Activated CD8-positive, alpha-beta memory T cell treated with anti-CD3 and anti-CD28 coated beads for 4 hours (primary cell): Measurements from ENCODE around the gene RAP1GDS1.
"Not testable (repeated sequence)": the region's sequence is repeated elsewhere in the genome, so short reads cannot be mapped to it uniquely, and the experiment has no call there.

ENCODE experiments used
- DNase-seq, 2 donors: peaks; one replicate each; pipeline ENCODE4 v3.0.0-alpha.2; 2020; ENCODE audit warnings: low read depth in 2 of 2

The RAP1GDS1 gene

GRCh38 chr4:98433691-98434090 lies 172.5 kb downstream of the RAP1GDS1 start:
- no peak for DNase-seq

DNA sequence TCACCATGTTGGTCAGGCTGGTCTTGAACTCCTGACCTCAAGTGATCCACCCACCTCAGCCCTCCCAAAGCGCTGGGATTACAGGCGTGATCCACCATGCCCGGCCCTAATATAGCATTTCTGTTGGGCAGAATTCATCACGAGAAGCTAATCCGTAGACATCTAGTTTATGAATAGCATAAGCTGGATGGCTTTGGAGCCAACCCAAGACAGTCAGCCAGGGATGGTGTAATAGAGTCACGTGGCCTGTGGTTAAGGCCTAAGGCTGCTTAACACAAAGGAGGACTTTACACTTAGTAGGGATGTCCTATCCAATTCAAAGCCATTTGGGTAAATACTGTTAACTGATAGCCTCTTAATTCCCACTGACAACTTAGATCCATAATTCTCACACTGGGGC lies 173.6 kb downstream of the RAP1GDS1 start:
- DNase-seq, result no peak

DNA sequence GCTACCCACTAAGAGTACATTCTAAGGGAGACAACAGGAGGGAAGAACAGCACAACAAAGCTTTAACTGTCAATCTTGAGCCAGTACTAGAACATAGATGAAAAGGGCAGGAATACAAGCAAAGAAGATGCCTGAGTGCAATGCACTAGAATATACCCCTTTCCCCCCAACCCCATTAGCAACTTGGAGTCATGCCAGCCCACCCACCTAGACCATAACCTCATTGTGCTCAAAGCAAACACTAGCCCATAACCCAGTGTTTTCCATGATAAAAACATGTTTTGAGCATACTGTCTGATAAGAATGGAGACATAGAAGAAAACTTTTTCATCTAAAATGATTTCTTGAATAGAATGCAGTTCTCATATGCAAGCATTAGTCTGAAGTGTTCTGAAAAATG lies 183.2 kb downstream of the RAP1GDS1 start:
- no peak for DNase-seq

DNA sequence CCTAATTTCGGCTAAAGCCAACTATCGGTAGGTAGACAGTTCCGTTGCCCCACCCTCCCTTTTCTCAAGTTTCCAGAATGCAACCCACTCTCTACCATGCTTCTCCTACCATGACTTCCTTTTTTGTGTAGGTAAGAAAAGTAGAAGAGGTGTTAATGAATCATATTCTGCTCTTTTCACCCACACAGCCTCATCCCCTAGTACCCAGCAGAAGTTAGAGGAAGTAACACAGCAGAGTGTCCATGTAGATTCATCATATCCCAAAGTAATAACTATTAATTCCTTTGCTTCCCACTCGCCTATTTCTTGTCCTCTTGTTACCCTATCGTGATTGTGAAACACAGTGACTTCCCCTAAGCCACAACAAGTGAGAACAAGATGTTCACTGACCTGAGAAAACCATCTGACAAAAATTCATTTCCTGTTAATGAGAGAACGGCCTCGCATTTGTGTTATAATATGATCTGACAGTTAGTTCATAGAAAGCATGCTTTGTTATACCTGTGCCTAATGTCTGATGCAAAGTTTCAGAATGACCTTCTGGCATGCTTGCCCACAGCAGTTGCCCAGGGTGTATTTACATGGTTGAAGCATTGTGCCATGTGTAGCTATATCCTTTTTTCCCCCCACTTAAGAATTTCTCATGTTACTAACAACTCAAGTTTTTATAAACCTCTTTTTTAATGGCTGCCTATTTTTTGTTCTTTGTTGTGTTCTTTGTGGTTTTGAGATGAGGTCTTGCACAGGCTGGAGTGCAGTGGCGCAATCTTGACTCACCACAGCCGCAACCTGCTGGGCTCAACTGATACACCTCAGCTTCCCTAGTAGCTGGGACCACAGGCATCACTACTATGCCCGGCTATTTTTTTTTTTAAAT lies 185.6 kb downstream of the RAP1GDS1 start:
- peak; percentile 47 for DNase-seq

GRCh38 chr4:98447648-98448047 lies 186.5 kb downstream of the RAP1GDS1 start:
- no peak for DNase-seq

- DNase-seq, result no peak
Measured at GRCh38 chr4:98448908-98449307, 187.7 kb downstream of the RAP1GDS1 start.

DNA sequence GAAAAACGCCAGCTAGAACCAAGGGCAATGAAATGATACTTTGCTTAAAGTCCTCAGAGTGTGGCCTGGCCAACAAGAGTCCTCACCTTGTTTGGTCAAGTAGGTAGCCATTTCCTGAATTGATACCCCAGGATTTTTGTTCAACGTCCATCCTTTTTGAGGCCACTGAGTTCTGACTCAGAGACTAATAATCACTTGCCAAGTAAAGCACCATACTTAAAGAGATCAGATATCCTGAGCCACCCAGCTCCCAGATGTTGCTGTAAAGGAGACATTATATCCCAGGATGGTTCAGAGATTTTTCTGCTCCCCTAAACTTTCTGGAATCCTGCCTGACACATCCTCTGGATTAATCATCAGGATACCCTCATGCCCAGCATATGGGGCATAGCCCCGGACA lies 190.9 kb downstream of the RAP1GDS1 start:
- DNase-seq, result no peak

GRCh38 chr4:98457422-98457821 lies 196.2 kb downstream of the RAP1GDS1 start:
- DNase-seq, result not testable (repeated sequence)

DNA sequence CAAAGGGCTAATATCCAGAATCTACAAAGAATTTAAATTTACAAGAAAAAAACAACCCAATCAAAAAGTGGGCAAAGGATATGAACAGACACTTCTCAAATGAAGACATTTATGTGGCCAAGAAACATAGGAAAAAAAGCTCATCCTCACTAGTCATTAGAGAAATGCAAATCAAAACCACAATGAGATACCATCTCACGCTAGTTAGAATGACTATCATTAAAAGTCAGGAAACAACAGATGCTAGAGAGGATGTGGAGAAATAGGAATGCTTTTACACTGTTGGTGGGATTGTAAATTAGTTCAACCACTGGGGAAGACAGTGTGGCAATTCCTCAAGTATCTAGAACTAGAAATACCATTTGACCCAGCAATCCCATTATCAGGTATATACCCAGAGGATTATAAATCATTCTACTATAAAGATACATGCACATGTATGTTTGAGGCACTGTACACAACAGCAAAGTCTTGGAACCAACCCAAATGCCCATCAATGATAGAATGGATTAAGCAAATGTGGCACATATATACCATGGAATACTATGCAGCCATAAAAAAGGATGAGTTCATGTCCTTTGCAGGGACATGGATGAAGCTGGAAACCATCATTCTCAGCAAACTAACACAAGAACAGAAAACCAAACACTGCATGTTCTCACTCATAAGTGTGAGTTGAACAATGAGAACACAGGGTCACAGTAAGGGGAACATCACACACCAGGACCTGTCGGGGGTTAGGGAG lies 200.1 kb downstream of the RAP1GDS1 start:
- not testable (repeated sequence) for DNase-seq

- no peak for DNase-seq
Measured at GRCh38 chr4:98462487-98462886, 201.3 kb downstream of the RAP1GDS1 start.

DNA sequence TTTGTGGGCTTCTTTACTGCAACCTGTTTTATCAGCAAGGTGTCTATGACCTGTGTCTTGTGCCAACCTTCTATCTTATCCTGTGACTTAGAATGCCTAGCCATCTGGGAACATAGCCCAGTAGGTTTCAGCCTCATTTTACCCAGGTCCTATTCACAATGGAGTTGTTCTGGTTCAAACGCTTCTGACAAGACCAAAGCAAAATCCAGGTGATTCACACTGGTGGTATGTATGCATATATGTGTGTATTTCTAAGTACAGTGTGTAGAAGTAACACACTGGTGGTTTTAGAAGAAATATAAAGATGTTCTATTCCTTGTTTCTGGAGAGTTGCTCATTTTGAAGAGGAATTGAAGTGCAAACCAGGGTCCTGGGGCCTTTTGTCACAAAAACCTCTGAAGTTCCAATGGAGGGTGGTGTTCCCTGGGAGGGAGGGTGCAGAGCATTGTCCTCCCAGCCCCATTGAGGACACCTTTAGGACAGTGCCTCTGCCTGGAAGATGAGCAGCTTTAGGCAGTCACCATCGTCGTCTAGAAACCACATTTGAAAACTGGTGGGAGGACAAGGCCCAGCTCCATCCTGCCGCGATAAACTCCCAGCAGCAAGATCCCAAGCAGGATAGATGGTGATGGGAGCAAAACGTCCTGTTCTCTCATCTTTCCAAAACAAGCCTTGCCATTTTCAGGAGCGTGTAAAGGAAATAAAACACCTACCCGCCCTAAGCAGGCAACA lies 205.8 kb downstream of the RAP1GDS1 start:
- DNase-seq, result no peak

GRCh38 chr4:98467627-98468072 lies 206.5 kb downstream of the RAP1GDS1 start:
- DNase-seq, result peak; percentile 33 to 53

DNA sequence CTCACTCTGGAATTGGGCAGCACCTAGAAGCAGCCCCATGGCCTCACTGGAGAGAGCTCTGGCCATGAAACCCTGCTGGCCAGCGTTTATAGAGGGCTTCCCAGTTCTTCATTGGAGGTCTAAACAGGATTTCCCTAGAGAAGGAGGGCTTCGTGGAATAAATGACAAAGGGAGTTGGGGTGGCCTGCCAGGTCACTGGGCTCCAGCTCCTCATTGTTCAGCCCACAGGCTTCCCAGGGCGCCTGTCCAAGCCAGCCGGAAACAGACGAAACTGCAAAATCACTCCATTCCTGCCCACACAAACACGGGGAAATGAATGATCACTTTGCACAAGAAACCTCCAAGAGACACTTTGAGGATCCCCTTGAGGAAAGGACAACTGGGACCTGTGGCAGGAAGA lies 207.5 kb downstream of the RAP1GDS1 start:
- DNase-seq, result no peak

DNA sequence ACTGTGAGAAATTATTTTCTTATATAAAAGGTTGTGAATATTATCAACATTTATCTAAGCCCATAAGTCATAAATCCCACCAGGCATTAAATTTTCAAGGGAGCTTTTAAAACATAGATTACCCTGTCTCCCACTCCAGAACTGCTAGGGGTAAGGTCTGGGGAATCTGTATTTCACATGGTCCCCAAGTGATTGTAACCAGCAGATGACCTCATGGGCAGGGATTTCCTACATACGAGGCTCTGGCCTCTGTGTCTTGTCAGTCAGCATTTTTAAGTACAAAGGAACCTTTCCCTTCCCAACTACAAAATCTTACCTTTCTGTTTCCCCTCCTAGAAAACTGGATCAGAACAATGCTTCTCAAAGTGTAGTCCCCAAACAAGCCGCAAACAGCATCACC lies 208.6 kb downstream of the RAP1GDS1 start:
- DNase-seq, result no peak

GRCh38 chr4:98470366-98470765 lies 209.2 kb downstream of the RAP1GDS1 start:
- DNase-seq, result no peak

DNA sequence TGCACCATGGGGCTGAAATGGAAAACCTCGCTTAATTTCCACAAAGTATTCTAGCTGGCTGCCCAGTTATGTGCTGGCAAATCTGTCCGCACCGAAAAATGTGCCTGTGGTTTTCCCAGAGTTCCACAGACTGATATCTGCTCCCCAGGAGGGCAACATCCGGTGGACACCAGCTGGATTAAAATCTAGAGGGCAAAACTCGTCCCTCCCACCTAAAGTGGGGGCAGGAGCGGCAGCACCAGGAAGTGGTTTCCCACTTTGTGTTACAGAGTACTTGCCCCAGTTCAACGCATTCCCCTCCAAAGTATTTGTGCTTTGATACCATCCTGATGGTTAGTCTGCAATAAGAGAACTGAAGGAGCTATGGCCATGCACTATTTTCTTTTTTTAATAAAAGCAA lies 209.6 kb downstream of the RAP1GDS1 start:
- no peak for DNase-seq

GRCh38 chr4:98473046-98473445 lies 211.9 kb downstream of the RAP1GDS1 start:
- DNase-seq, result no peak

DNA sequence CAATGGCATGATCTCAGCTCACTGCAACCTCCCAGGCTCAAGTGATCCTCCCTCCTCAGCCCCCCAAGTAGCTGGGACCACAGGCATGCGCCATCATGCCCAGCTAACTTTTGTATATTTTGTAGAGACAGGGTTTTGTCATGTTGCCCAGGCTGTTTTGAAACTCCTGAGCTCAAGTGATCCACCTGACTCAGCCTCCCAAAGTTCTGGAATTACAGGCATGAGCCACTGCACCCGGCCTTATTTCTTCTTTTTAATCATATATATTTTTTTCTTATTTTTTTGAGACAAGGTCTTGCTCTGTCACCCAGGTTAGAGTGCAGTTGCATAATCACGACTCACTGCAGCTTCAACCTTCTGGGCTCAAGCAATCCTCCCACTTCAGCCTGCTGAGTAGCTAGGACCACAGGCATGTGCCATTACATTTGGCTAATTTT lies 213.2 kb downstream of the RAP1GDS1 start:
- no peak for DNase-seq

DNA sequence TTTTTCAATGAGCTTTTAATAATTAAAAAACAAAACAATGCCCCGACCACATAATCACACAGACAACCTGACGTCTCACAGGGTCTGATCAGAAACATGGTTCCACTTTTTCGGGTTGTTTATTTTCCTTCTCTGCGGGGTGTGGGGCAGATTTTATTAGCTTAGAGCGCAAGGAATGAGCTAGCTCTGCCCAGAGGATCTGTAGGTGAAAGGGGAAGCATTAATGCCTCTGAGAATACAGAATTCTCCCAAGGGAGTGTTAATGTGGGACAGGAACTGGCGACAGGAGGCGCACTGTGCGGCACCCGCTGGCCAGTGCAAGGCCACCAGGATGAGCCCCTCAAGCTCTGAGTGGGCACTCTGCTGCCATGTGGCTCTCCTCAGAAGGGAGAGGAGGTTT lies 215.7 kb downstream of the RAP1GDS1 start:
- no peak for DNase-seq

GRCh38 chr4:98479590-98479989 lies 218.4 kb downstream of the RAP1GDS1 start:
- DNase-seq, result not testable (repeated sequence)

- DNase-seq, result no peak
Measured at GRCh38 chr4:98480535-98480934, 219.4 kb downstream of the RAP1GDS1 start.

DNA sequence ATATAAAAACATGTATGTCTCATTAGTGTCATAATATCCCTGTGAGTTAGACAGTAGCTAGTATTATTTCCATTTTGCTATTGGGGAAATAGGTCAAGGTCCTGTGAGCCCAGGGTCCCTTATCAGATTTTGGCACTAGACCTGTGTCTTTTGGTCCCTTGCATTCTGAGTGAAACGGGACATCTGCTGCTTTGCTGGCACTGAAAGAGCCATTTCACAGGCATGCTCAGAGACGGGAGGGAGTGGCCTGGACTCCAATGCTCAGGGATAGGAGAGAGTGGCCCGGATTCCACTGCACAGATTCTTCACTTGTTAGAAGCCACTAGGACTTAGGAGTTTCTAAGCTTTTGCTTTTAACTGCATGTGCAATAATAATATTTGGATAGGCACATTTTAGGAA lies 220.0 kb downstream of the RAP1GDS1 start:
- no peak for DNase-seq
